PC-3 (cell line): ENCODE data around the gene TYW3. TPM values are rescaled to one million over a fixed set of nuclear protein-coding genes. Genes with fewer than 3 reads are reported as not detected.
"Not testable (repeated sequence)": the region's sequence is repeated elsewhere in the genome, so short reads cannot be mapped to it uniquely, and the experiment has no call there.

Source experiments
- ATAC-seq: fragments of 200-7000 bp; cut with Tn5 transposase; 2 replicates; pipeline ENCODE4 v1.9.1; 2020; ENCODE audit warnings: mild to moderate bottlenecking, moderate library complexity
- BruUV-seq: library from RNA; stranded (reverse); fragments of 400-500 nt; replicated peaks from 2 replicates; lab custom pipeline; 2021; lab: Mats Ljungman, UMichigan
- CTCF ChIA-PET: fragments of 300-600 bp; sonication (Branson Sonifier 250); formaldehyde crosslinking; loops from one replicate; lab custom pipeline; 2022; ENCODE audit warnings: antibody characterized with exemption; lab: Charles Lee
- POLR2A ChIA-PET: fragments of 300-600 bp; sonication (Branson Sonifier 250); formaldehyde crosslinking; loops from one replicate; lab custom pipeline; 2022; ENCODE audit warnings: antibody characterized with exemption; ENCODE audit not compliant: unreplicated experiment; lab: Charles Lee
- DNase-seq: peaks from one replicate; pipeline ENCODE4 v3.0.0-alpha.2; 2015
- H2AFZ ChIP-seq: fragments of 300-600 bp; sonication (generic); 2 replicates; pipeline ENCODE4 v1.6.0; 2016; ENCODE audit warnings: antibody characterized with exemption, low read length
- H3F3A ChIP-seq: fragments of 300-600 bp; sonication (generic); one replicate; pipeline ENCODE4 v1.6.0; 2017; ENCODE audit warnings: antibody characterized with exemption, low read length, control low read depth, mild to moderate bottlenecking; ENCODE audit not compliant: unreplicated experiment
- H3K27ac ChIP-seq: fragments of 300-600 bp; sonication (generic); 2 replicates; pipeline ENCODE4 v1.5.1; 2016; ENCODE audit warnings: mild to moderate bottlenecking, low read length
- H3K27me3 ChIP-seq: fragments of 300-600 bp; sonication (generic); 2 replicates; pipeline ENCODE4 v1.6.1; 2016; ENCODE audit warnings: low read length, mixed read lengths
- H3K36me3 ChIP-seq: fragments of 300-600 bp; sonication (generic); 2 replicates; pipeline ENCODE4 v1.6.1; 2016; ENCODE audit warnings: low read depth, mixed run types, low read length, mixed read lengths
- H3K4me1 ChIP-seq: fragments of 300-600 bp; sonication (generic); 2 replicates; pipeline ENCODE4 v1.5.1; 2016; ENCODE audit warnings: low read length; ENCODE audit not compliant: insufficient read depth
- H3K4me2 ChIP-seq: fragments of 300-600 bp; sonication (generic); 2 replicates; pipeline ENCODE4 v1.6.0; 2016; ENCODE audit warnings: low read length
- H3K4me3 ChIP-seq: fragments of 300-600 bp; sonication (generic); 2 replicates; pipeline ENCODE4 v1.5.1; 2016; ENCODE audit warnings: mild to moderate bottlenecking, low read length, mixed read lengths
- H3K79me2 ChIP-seq: fragments of 300-600 bp; sonication (generic); 2 replicates; pipeline ENCODE4 v1.6.1; 2017; ENCODE audit warnings: low read length, mixed read lengths
- H3K9ac ChIP-seq: fragments of 300-600 bp; sonication (generic); 2 replicates; pipeline ENCODE4 v1.6.0; 2016; ENCODE audit warnings: mild to moderate bottlenecking, low read length
- H3K9me2 ChIP-seq: fragments of 300-600 bp; sonication (generic); replicated peaks from 2 replicates; pipeline ENCODE4 v1.6.1; 2016; ENCODE audit warnings: mixed run types, low read length, mixed read lengths
- H3K9me3 ChIP-seq: fragments of 300-600 bp; sonication (generic); 2 replicates; pipeline ENCODE4 v1.6.1; 2016; ENCODE audit warnings: low read length, mixed read lengths
- H4K20me1 ChIP-seq: fragments of 300-600 bp; sonication (generic); 2 replicates; pipeline ENCODE4 v1.6.1; 2016; ENCODE audit warnings: low read length, mixed read lengths
- EZH2 ChIP-seq: fragments of 300-600 bp; sonication (generic); IDR thresholded peaks from one replicate; pipeline ENCODE4 v1.6.1; 2017; ENCODE audit warnings: antibody characterized with exemption, mild to moderate bottlenecking, low read length; ENCODE audit not compliant: unreplicated experiment
- EZH2phosphoT487 ChIP-seq: fragments of 300-600 bp; sonication (generic); IDR thresholded peaks from 2 replicates; pipeline ENCODE4 v1.6.1; 2018; ENCODE audit warnings: mild to moderate bottlenecking, antibody characterized with exemption, low read length, borderline replicate concordance
- intact Hi-C: fragments of 100-400 bp; cut with micrococcal nuclease; formaldehyde crosslinking; loops from 2 replicates; pipeline ENCODE4 v1.9.0; 2023
- total RNA-seq: library from RNA; depleted of rRNA; stranded (reverse); fragments of >200 nt; gene quantifications from 2 replicates; pipeline ENCODE4 v1.2.3, GENCODE V29; 2014
- TF ChIP-seq, protein P1 (sequence below): fragments of 300-600 bp; sonication (generic); conservative IDR thresholded peaks from 2 replicates; pipeline ENCODE4 v1.5.1; 2017; ENCODE audit warnings: antibody characterized with exemption, low read depth, mild to moderate bottlenecking, low read length

TYW3 gene
- total RNA-seq, 1 experiment from 2014 or later = 21.2 TPM

DNA sequence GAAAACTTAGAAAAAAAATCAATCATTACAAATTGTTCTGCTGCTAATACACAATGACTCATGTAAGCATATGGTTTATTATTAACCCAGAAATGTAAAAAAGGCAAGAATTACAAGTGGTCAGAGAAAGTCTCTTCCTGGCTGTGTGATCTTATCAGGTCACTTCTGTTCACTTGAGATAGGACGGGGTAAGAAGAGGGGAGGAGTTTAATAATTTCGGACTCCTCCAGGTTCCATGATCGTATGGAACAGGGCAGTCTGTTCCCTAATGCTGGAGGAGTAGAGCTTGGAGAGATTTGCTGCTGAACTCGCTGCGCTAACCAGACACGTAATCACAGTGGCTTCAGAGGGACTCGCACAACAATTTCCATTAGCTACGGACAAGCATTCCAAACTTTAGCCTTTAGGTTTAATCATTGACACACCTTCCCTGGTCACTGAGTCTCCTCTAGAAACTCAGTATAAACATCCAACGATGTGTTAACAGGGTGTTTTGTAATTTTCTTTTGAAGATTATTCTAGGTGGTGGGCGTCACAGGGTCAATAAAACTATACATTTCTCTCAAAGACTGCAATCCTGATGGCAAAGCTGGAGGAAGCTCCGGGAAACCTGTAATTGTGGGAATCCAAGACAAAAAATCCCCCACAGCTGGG is 1.4 kb upstream of the TYW3 start:
- ATAC-seq (peak; percentile 7), DNase-seq (peak; percentile 57)
- TF ChIP-seq EZH2phosphoT487 = no peak
- TF ChIP-seq, protein P1, sequence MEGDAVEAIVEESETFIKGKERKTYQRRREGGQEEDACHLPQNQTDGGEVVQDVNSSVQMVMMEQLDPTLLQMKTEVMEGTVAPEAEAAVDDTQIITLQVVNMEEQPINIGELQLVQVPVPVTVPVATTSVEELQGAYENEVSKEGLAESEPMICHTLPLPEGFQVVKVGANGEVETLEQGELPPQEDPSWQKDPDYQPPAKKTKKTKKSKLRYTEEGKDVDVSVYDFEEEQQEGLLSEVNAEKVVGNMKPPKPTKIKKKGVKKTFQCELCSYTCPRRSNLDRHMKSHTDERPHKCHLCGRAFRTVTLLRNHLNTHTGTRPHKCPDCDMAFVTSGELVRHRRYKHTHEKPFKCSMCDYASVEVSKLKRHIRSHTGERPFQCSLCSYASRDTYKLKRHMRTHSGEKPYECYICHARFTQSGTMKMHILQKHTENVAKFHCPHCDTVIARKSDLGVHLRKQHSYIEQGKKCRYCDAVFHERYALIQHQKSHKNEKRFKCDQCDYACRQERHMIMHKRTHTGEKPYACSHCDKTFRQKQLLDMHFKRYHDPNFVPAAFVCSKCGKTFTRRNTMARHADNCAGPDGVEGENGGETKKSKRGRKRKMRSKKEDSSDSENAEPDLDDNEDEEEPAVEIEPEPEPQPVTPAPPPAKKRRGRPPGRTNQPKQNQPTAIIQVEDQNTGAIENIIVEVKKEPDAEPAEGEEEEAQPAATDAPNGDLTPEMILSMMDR = no peak
- no peak for TF ChIP-seq EZH2
- H4K20me1 ChIP-seq = no peaks in the 10 kb centered on the region
- H3K79me2 ChIP-seq = peaks cover 64% of the 10 kb centered on the region
- H3K36me3 ChIP-seq = peaks cover under 1% of the 10 kb centered on the region
- H3K27me3 ChIP-seq = no peaks in the 10 kb centered on the region
- peak overlapping the region; percentile 67 for H2AFZ ChIP-seq
- peak overlapping the region; percentile 90 for H3K4me2 ChIP-seq
- H3K9me3 ChIP-seq = no peaks in the 10 kb centered on the region
- peak overlapping the region; percentile 56 for H3K27ac ChIP-seq
- H3K4me3 ChIP-seq = peak overlapping the region; percentile 81
- intact Hi-C loops = loop anchor here (2.0 kb wide), 2 partner anchors 79 to 535 kb away; no protein-coding TSS in a partner anchor
- BruUV-seq = TSS peak; percentile 31
- POLR2A ChIA-PET = no interaction called here
- no peaks in the 10 kb centered on the region for H3K9me2 ChIP-seq
- H3F3A ChIP-seq = peaks cover 10% of the 10 kb centered on the region
- peaks cover 34% of the 10 kb centered on the region for H3K4me1 ChIP-seq
- CTCF ChIA-PET = no interaction called here
- H3K9ac ChIP-seq = peak overlapping the region; percentile 38

GRCh38 chr1:74732071-74732946 is 643 bp upstream of the TYW3 start:
- H3F3A ChIP-seq, H3K9me2 ChIP-seq, POLR2A ChIA-PET, H3K36me3 ChIP-seq, H4K20me1 ChIP-seq, H3K9me3 ChIP-seq, BruUV-seq, DNase-seq, H3K27me3 ChIP-seq: not testable (repeated sequence)
- peak overlapping the region; percentile 90 for H3K4me2 ChIP-seq
- H3K9ac ChIP-seq = peak overlapping the region; percentile 88
- ATAC-seq = peak; percentile 21
- H3K4me1 ChIP-seq = peaks cover 34% of the 10 kb centered on the region
- peaks cover 64% of the 10 kb centered on the region for H3K79me2 ChIP-seq
- H3K4me3 ChIP-seq = peak overlapping the region; percentile 81
- intact Hi-C loops = loop anchor here (2.0 kb wide), 2 partner anchors 80 to 536 kb away; no protein-coding TSS in a partner anchor
- CTCF ChIA-PET = interaction anchor here (1.6 to 2.1 kb wide), 2 partner anchors 39 to 263 kb away, joined by 3 to 6 read pairs; no protein-coding TSS in a partner anchor
- H2AFZ ChIP-seq = peak overlapping the region; percentile 85
- peak overlapping the region; percentile 81 for H3K27ac ChIP-seq

DNA sequence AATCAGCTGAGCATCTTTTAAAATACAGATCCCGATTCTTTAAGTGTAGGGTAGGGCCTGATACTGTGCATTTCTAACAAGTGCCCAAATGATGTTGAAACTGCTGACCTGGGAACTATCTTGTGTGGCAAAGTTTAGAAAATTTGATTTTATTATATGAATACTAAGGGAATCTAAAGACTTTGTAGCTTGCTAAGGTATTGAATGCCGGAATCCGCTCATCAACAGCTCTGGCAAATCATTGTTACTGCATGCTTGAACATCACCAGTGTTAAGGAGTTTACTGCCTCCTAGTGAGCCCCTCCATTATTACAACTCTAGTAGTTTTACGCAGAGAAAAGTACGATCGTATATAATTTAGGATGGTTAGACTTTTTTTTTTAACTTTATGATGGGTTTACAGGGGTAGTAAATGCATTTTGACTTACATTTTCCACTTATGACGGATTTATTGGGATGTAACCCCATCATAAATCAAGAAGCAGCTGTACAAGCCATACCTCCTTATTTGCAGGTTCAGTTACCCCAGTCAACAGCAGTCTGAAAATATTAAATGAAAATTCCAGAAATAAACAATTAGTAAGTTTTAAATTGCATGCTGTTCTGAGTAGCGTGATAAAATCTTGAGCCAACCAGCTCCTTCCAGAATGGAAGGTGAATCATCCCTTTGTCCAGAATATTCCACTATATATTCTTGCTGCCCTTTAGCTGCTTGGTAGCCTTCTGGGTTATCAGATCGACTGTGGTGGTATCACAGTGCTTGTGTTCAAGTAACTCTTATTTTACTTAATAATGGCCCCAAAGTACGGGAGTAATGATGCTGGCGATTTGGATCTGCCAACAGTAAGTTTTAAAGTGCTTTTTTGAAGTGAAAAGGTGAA is 892 bp downstream of the TYW3 start:
- ChIA-PET CTCF (interaction anchor here (0.5 to 2.1 kb wide), 6 partner anchors 41 to 1129 kb away, joined by 3 to 6 read pairs (median 4); no protein-coding TSS in a partner anchor), POLR2A (no interaction called here)
- Histone ChIP-seq H3K9me3 (no peaks in the 10 kb centered on the region), H3K4me2 (peak overlapping the region; percentile 90), H3K27ac (peak overlapping the region; percentile 81), H3K36me3 (peaks cover 24% of the 10 kb centered on the region), H3K4me3 (peak overlapping the region; percentile 81), H3K27me3 (no peaks in the 10 kb centered on the region), H3F3A (peaks cover 10% of the 10 kb centered on the region), H3K79me2 (peaks cover 59% of the 10 kb centered on the region), H2AFZ (peak overlapping the region; percentile 85), H3K9ac (peak overlapping the region; percentile 88), H4K20me1 (no peaks in the 10 kb centered on the region), H3K9me2 (no peaks in the 10 kb centered on the region), H3K4me1 (peaks cover 34% of the 10 kb centered on the region)
- DNase-seq (peak; percentile 81), ATAC-seq (peak; percentile 30)
- intact Hi-C loops = loop anchor here (1.0 to 2.0 kb wide), 3 partner anchors 41 to 537 kb away; no protein-coding TSS in a partner anchor
- TF ChIP-seq, protein P1 = peak; percentile 84
- TF ChIP-seq EZH2 = no peak
- BruUV-seq = no TSS peak
